COLO829 (cell line): ENCODE measurements around the gene PRSS48.
"Not testable (repeated sequence)": the region's sequence is repeated elsewhere in the genome, so short reads cannot be mapped to it uniquely, and the experiment has no call there.

ENCODE experiments used
- DNase-seq: peaks from one replicate; pipeline ENCODE4 v3.0.0; 2012; ENCODE audit warnings: low spot score

PRSS48 gene

DNA sequence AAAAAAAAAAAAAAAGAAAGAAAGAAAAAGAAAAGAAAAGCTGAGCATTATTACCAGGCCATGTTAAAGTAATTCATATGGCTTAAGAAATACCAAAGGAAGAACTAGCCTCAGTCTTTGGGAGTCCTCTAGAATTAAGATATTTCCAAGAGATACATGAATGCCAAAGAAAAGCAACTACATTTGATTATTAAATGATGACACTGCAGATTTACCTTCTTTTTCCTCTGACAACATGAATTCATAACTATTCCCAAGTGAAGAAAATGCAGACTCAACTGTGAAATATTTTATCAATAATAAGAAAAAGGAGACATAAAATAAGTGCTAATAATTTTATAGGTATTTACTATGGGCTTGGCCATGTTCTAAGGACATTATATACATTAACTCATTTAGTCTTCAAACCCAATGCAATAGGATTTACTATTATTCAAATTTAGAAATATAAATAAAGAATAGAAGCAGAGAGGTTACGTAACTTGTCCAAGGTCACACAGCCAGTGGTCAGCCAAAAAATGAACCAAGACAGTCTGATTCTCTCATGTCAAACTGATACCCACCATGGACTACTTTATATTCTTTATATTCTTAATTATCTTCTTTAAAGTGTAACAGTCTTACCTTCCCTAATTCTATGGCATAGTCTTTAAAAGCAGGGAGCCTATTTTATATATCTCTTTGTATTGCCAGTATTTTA lies 41.5 kb downstream of the PRSS48 start:
- DNase-seq = no peak

- DNase-seq = no peak
These were observed 42.5 kb downstream of the PRSS48 start for GRCh38 chr4:151319490-151319889.

DNA sequence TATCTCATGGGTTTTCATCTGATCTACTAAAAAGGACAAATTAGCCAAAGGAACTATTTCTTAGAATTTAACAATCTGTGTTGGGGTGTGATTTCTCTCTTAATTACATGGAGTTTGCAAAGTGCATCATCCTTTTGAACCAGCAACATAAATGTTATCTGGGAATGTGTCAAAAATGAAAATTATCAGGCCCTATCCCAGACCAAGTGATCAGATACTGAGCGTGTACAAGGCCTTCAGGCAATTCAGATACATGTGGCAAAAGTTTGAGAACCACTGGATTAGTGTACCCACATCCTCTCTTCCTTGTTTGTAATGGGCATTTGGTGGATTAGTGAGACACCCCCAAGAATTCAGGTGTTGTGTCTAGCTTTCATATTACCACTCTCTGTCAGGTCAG lies 44.6 kb downstream of the PRSS48 start:
- no peak for DNase-seq

DNA sequence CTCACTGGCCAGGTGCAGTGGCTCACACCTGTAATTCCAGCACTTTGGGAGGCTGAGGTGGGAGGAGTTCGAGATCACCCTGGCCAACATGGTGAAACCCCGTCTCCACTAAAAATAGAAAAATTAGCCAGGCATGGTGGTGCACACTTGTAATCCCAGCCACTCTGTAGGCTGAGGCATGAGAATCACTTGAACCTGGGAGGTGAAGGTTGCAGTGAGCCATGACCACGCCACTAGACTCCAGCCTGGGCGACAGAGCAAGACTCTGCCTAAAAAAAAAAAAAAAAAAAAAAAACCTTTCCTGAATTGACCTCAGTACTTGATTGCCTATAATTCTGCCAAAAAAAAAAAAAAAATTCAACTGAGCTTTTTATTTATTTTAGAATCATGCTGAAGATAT lies 45.2 kb downstream of the PRSS48 start:
- not testable (repeated sequence) for DNase-seq

- DNase-seq = peak; percentile 63
These were observed 45.6 kb downstream of the PRSS48 start for GRCh38 chr4:151322570-151322969.

GRCh38 chr4:151323667-151324066 lies 46.7 kb downstream of the PRSS48 start:
- DNase-seq = no peak

GRCh38 chr4:151324124-151324751 lies 47.3 kb downstream of the PRSS48 start:
- no peak for DNase-seq

DNA sequence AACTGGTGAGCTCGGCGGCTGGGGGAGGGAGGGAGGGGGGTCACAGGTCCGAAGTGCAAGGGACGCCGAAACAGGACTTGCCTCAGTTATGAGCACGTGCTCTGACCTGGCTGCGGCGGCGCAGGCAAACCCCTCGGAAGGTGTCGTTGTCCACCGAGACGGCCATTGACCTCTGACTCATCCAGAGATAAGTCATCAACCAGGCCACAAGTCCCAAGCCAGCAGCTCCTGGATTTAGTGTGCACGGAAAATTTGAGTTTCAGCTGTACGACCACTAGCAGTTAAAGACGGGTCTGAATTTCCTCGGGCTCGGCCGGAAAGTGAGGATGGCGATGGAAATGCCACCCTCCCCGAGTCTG lies 47.8 kb downstream of the PRSS48 start:
- DNase-seq = peak; percentile 46

- DNase-seq = peak; percentile 45
These were observed 48.4 kb downstream of the PRSS48 start, which contains the start of gene SH3D19 for GRCh38 chr4:151325111-151325948. Gene SH3D19, minus strand, starts transcription at chr4:151325605. Its CDS starts 253 bp downstream, at chr4:151325352.

DNA sequence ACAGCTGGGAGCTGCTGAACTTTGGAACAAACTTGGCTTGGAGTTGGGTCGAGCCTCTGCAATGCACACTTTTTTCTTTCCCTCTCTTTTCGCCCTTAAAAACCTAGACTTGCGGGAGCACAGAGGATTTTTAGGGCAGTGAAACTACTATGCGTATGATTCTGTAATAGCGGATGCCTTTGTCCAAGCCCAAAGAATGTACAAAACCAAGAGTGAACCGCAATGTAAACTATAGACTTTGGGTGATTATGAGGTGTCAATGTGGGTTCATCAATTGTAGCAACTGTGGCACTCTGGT lies 48.9 kb downstream of the PRSS48 start:
- DNase-seq = no peak

DNA sequence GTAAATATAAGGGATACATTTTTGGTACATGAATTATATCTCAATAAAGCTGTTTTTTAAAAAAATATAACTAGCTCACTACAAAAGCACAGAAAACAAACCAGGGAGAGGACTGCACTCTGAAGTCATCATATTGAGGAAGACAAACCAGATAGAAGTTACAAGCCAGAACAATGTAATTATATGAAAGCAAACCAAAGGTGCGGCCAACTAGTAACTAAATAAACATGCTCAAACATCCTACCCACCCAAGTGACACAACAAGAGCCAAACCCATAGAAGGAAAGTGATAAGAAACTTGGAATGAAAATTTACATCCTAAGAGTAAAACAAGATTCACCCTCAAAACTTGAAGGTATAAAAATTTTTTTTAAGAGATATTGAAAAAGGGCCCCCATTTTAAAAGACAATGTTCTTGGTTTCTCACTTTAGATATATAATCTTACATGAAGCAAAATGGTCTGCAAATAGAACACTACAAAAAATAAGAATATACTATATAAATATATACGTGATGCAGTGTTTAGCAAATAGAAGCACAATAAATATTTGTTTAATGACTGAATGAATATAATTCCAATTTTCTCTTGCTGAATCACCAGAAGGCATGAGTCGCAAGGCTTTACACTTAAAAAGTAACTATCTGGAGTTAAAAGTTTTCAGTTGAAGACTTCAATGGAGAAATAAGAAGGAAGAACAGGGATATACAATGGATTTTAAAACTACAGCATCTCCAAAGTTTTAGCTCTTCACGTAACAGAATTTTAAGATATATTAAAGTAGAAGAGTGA lies 52.5 kb downstream of the PRSS48 start:
- no peak for DNase-seq

DNA sequence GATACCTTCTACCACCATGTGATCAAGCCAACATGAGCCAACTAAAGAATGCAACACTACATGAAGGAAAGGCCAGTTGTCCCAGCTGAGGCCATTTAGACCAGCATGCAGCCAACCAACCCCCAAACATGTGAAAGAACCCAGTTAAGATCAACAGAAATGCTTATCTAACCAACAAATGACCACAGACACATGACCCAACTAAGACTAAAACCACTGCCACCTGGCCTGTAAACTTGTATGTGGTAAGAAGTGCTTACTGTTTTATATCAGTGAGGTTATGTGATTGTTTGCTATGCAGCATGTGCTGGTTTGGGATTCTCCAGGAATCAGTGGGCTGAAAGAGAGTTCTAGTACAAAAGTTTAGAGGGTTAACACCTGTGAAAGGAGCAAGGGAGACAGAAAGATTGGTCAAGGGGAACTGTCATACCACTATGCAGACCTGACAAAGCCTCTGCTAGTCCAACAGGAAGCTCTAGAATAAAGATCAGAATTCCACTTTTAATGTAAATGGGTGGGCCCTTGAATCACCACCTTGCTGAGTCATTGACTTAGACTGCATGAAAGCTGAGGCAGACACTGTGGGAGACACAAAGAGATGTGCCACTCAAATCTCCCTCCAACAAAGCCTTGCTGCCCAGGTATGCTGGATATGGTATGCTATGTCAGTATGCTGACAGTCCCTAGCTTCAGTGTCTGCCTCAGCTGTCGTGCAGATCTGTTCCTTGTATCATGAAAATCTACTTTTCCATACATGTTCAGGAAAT lies 54.5 kb downstream of the PRSS48 start:
- DNase-seq = no peak

- no peak for DNase-seq
These were observed 62.5 kb downstream of the PRSS48 start for GRCh38 chr4:151339467-151339866.

GRCh38 chr4:151340751-151341385 lies 63.9 kb downstream of the PRSS48 start:
- DNase-seq = no peak
